Amniotic epithelial cell (primary cell): ENCODE measurements around the gene SLC22A23.
"Not testable (repeated sequence)": the region's sequence is repeated elsewhere in the genome, so short reads cannot be mapped to it uniquely, and the experiment has no call there.

Experiments used
- DNase-seq: peaks from one replicate; pipeline ENCODE4 v3.0.0-alpha.2; 2010; ENCODE audit warnings: low read depth

Gene SLC22A23

DNA sequence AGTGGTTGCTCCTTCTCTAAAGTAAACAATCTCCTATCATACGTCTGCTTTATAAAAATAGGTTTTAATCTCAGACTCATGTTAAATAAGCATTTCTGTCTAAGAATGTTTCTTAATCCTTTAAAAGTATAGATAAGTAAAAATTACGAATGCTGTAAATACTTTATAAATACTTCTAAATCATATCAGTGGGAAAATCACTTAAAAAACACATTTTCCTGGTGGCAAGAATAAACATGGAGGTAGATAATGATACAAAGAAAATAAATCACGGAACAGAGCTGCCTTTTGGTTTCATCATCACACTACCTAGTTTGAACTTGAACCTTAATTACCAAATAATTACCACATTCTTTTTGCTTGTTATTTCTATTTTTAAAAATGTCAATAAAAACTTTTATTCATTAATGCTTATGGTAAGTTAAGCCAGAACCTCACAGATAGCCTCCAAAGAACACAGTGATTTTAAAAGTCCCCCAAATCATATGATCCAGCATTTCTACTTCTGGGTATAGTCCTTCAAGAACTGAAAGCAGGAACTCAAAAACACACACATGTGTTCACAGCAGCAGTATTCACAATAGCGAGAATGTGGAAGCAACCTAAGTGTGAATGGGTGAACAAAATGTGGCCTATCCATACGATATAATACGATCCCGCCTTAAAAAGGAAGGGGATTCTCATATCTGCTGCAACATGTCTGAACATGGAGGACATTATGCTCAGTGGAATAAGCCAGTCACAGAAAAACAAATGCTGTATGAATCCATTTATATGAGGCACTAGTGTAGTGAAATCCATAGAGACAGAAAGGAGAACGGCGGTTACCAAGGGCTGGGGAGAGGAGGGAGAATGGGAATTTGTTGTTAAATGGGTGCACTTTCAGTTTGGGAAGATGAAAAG, 72.4 kb downstream of the SLC22A23 start:
- no peak for DNase-seq

DNA sequence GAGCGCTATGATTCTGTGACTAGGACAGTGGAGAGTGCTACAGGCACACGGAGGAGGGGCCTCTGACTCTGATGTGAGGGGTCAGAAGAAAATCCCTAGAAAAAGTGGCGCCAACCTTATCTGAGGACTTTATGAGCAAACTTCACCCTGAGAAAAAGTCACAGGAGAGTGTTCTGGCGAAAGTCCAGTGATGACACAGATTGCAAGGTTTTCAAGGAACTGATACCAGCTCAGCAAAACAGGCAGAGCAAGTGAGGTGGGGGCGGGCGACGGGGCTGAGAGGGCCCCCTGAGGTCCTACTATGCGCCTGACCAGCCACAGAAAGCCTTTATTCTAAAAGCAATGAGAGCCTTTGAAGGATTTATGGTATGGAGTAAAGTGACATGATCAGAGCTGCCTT, 73.3 kb downstream of the SLC22A23 start:
- peak; percentile 42 for DNase-seq

- DNase-seq, result no peak
These were observed 74.2 kb downstream of the SLC22A23 start for GRCh38 chr6:3382326-3383279.

GRCh38 chr6:3381233-3381921, 75.5 kb downstream of the SLC22A23 start:
- DNase-seq, result no peak

GRCh38 chr6:3380344-3381232, 76.3 kb downstream of the SLC22A23 start:
- no peak for DNase-seq

DNA sequence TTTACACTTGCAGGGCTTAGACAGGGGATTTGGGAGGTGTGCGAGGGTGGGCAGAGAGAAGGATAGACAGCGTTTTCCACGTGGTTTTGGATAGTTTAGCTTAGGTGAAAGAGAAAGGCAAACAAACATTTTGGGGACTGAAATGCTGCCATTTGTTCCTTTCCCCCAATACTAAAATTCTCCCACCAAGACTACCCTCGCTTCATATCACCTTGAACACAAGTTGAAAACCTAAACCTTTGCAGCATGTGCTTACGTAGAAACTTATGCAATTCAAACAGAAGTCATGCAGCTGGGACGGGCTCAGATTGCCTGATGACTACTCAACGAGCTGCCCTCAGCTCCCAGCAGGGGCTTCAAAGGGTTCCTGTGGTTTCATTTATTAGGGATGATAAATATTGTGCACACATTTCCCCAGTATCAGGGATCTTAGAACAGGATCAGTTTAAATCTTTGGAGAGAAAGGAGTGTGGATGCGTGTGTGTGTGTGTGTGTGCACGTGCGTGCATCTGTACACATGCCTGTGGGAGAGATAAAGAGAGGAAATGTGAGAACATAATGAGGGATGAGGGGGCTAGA, 77.3 kb downstream of the SLC22A23 start:
- peak; percentile 24 for DNase-seq

GRCh38 chr6:3378808-3379207, 78.0 kb downstream of the SLC22A23 start:
- not testable (repeated sequence) for DNase-seq

GRCh38 chr6:3378398-3378782, 78.5 kb downstream of the SLC22A23 start:
- DNase-seq, result not testable (repeated sequence)

- DNase-seq, result no peak
These were observed 79.1 kb downstream of the SLC22A23 start for GRCh38 chr6:3377536-3378397.

GRCh38 chr6:3376893-3377535, 79.8 kb downstream of the SLC22A23 start:
- no peak for DNase-seq

DNA sequence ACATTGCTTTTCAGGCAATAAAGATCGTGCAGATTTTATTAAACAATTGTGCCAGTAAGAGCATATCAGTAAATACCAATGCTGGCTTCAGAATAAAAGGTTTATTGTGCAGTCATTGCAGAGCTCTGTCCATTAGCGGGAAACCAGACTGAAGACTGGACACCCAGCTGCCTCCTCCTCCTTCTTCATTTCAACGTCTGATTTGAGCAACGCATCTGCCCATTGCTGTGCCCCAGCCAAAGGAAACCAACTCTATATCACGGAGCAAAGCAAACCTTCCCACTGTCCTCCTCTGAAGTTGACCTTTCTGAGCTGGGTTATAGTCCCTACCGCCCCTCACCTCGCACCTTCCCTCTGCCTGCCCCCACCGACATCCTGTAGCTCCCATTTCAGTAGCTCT, 80.8 kb downstream of the SLC22A23 start:
- DNase-seq, result no peak

DNA sequence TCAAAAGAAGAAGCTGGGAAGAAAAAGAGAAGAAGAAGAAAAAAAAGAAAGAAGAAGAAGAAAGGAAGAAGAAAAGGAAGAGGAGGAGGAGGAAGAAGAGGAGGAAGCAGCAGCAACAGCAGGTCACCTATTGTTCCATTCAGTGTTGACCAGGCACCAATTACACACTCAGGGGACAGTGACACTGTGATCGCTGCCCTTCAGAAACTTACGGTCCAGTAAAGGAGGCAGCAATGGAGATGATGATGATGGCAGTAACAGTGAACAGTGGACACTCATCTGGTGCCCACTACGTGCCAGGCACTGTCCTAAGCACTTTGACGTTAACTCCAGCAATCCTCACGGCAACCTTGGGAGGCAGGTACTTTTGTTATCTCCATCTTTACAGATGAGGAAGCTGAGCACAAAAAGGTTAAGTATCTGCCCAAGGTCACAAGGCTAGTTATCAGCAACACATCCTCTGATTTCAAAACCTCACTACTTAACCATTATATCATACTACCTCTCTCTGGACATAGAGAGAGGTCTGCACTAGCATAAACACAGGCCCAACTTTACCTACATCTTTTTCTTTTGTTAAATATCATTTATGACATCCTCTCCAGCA, 83.2 kb downstream of the SLC22A23 start:
- no peak for DNase-seq

GRCh38 chr6:3372912-3373554, 83.8 kb downstream of the SLC22A23 start:
- no peak for DNase-seq

- DNase-seq, result no peak
These were observed 84.5 kb downstream of the SLC22A23 start for GRCh38 chr6:3372184-3372846.

DNA sequence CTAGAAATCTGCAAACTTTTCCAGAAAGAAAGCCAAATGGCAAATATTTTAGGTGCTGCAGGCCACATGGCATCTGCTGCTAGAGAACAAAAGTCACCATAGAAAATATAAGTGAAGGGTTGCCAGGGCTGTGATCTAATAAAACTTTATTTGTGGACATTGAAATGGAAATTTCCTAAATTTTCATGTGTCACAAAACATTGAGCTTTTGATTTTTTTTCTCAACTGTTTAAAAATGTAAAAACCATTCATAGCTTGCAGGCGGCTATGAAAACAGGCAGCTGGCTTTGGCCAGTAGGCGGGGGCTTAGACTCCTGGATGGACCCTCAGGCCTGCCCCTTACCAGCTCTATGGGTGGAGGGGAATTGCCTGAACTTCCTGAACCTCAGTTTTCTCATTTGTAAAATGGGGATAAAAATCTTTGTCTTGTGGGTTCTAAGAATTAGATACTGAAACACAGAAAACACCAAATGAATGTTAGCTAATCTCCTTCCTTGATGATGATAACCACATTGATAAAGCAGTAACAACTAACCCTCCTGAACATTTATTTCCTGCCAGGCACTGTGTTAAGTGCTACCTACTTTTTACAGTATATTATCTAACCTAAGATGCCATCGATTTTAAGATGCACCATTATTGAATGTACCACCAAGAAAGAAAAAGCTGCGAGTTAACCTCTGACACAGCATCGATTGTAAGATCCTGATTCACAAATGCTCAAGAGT, 85.5 kb downstream of the SLC22A23 start:
- DNase-seq, result no peak

GRCh38 chr6:3370361-3371221, 86.3 kb downstream of the SLC22A23 start:
- DNase-seq, result no peak
